Cerebellar nuclear complex (tissue), 1 donor: ENCODE measurements around the gene FAM200A.
"Not testable (repeated sequence)": the region's sequence is repeated elsewhere in the genome, so short reads cannot be mapped to it uniquely, and the experiment has no call there.

ENCODE experiments used
- DNase-seq, 2 experiments: peaks; one replicate each; lab custom pipeline; 2025; lab: John Stamatoyannopoulos, UW

The FAM200A gene

GRCh38 chr7:99504281-99504602 is 47.7 kb downstream of the FAM200A start:
- no peak for DNase-seq

- DNase-seq = not testable (repeated sequence)
Observed at GRCh38 chr7:99501236-99501635, 50.7 kb downstream of the FAM200A start.

- no peak for DNase-seq
Observed at GRCh38 chr7:99500637-99501009, 51.3 kb downstream of the FAM200A start.

- DNase-seq = peak; percentile 51 to 78
Observed at GRCh38 chr7:99499721-99500636, 51.9 kb downstream of the FAM200A start, which contains the start of gene ZNF394. TSS of gene ZNF394 (minus strand) at chr7:99500281. CDS start at chr7:99500093, 188 bp downstream.

GRCh38 chr7:99499371-99499720 is 52.6 kb downstream of the FAM200A start:
- DNase-seq = no peak

GRCh38 chr7:99498546-99498944 is 53.4 kb downstream of the FAM200A start:
- no peak for DNase-seq

- no peak for DNase-seq
Observed at GRCh38 chr7:99497766-99498545, 54.0 kb downstream of the FAM200A start.
